HG02763 (cell line): Measurements from ENCODE around the gene GCG.

Experiments used
- ATAC-seq: cut with Tn5 transposase; IDR thresholded peaks from one replicate; pipeline ENCODE4 v1.9.1; 2021; ENCODE audit warnings: mild to moderate bottlenecking, moderate library complexity; ENCODE audit not compliant: unreplicated experiment

GCG gene

GRCh38 chr2:162153608-162154224 is 1.7 kb upstream of the GCG start:
- peak; percentile 96 for ATAC-seq

GRCh38 chr2:162149940-162150339 is 2.1 kb downstream of the GCG start:
- no peak for ATAC-seq

GRCh38 chr2:162149466-162149865 is 2.6 kb downstream of the GCG start:
- no peak for ATAC-seq

GRCh38 chr2:162148956-162149355 is 3.1 kb downstream of the GCG start:
- no peak for ATAC-seq

GRCh38 chr2:162143969-162144368 is 8.1 kb downstream of the GCG start:
- ATAC-seq, result no peak

GRCh38 chr2:162138310-162138709 is 13.7 kb downstream of the GCG start:
- no peak for ATAC-seq

GRCh38 chr2:162127422-162127821 is 24.6 kb downstream of the GCG start:
- ATAC-seq, result no peak

GRCh38 chr2:162126527-162126926 is 25.5 kb downstream of the GCG start:
- ATAC-seq, result peak; percentile 10

- ATAC-seq, result peak; percentile 86
Measured at GRCh38 chr2:162126111-162126519, 25.9 kb downstream of the GCG start.

- ATAC-seq, result no peak
Measured at GRCh38 chr2:162125138-162125537, 26.9 kb downstream of the GCG start.

GRCh38 chr2:162123806-162124758 is 28.0 kb downstream of the GCG start:
- ATAC-seq, result peak; percentile 37

GRCh38 chr2:162118166-162119031 is 33.6 kb downstream of the GCG start:
- ATAC-seq, result no peak

- ATAC-seq, result no peak
Measured at GRCh38 chr2:162116352-162116751, 35.7 kb downstream of the GCG start.

GRCh38 chr2:162115076-162115475 is 37.0 kb downstream of the GCG start:
- ATAC-seq, result no peak

GRCh38 chr2:162114271-162114670 is 37.8 kb downstream of the GCG start:
- ATAC-seq, result no peak

- ATAC-seq, result no peak
Measured at GRCh38 chr2:162113776-162114168, 38.3 kb downstream of the GCG start.

GRCh38 chr2:162113088-162113775 is 38.8 kb downstream of the GCG start:
- ATAC-seq, result no peak

- ATAC-seq, result no peak
Measured at GRCh38 chr2:162111958-162112850, 39.8 kb downstream of the GCG start.

GRCh38 chr2:162107361-162107901 is 44.6 kb downstream of the GCG start:
- ATAC-seq, result no peak
